A673 (cell line): ENCODE data around the gene ELOVL3. TPM values are rescaled to one million over a fixed set of nuclear protein-coding genes. Genes with fewer than 3 reads are reported as not detected.
"Not testable (repeated sequence)": the region's sequence is repeated elsewhere in the genome, so short reads cannot be mapped to it uniquely, and the experiment has no call there.

ENCODE experiments used
- BruUV-seq: library from RNA; stranded (reverse); fragments of 400-500 nt; replicated peaks from 2 replicates; lab custom pipeline; 2021; lab: Mats Ljungman, UMichigan
- CTCF ChIA-PET: fragments of 300-600 bp; sonication (Branson Sonifier 250); formaldehyde crosslinking; loops from one replicate; lab custom pipeline; 2022; ENCODE audit warnings: antibody characterized with exemption; lab: Charles Lee
- POLR2A ChIA-PET: fragments of 300-600 bp; sonication (Branson Sonifier 250); formaldehyde crosslinking; loops from one replicate; lab custom pipeline; 2022; ENCODE audit warnings: antibody characterized with exemption; ENCODE audit not compliant: low non-redundant PET; lab: Charles Lee
- DNase-seq: peaks from one replicate; pipeline ENCODE4 v3.0.0-alpha.2; 2015; ENCODE audit warnings: low spot score
- H3K27ac ChIP-seq: fragments of 200-600 bp; sonication (generic); 2 replicates; pipeline ENCODE4 v1.5.1; 2016; ENCODE audit warnings: mixed run types, low read depth, mild to moderate bottlenecking, mixed read lengths, antibody characterized with exemption, low read length; ENCODE audit not compliant: poor library complexity, severe bottlenecking
- H3K27me3 ChIP-seq: fragments of 200-600 bp; sonication (generic); replicated peaks from 2 replicates; pipeline ENCODE4 v1.6.1; 2017; ENCODE audit warnings: mixed run types, low read depth, mild to moderate bottlenecking, mixed read lengths, antibody characterized with exemption, low read length; ENCODE audit not compliant: insufficient read depth, poor library complexity
- H3K36me3 ChIP-seq: fragments of 200-600 bp; sonication (generic); 2 replicates; pipeline ENCODE4 v1.6.1; 2016; ENCODE audit warnings: mixed run types, mild to moderate bottlenecking, mixed read lengths, antibody characterized with exemption, low read length; ENCODE audit not compliant: insufficient read depth, poor library complexity, severe bottlenecking
- H3K4me1 ChIP-seq: fragments of 200-600 bp; sonication (generic); 2 replicates; pipeline ENCODE4 v1.6.1; 2017; ENCODE audit warnings: mixed run types, mild to moderate bottlenecking, mixed read lengths, antibody characterized with exemption, low read length; ENCODE audit not compliant: insufficient read depth, poor library complexity, severe bottlenecking
- H3K4me3 ChIP-seq: fragments of 200-600 bp; sonication (generic); 2 replicates; pipeline ENCODE4 v1.5.1; 2016; ENCODE audit warnings: low read depth, mixed run types, mild to moderate bottlenecking, mixed read lengths, low read length; ENCODE audit not compliant: poor library complexity, severe bottlenecking
- H3K9me3 ChIP-seq: fragments of 200-600 bp; sonication (generic); 2 replicates; pipeline ENCODE4 v1.6.1; 2016; ENCODE audit warnings: mixed run types, low read depth, mild to moderate bottlenecking, mixed read lengths, antibody characterized with exemption, low read length; ENCODE audit not compliant: poor library complexity, severe bottlenecking
- EZH2 ChIP-seq: fragments of 200-600 bp; sonication (generic); IDR thresholded peaks from 2 replicates; pipeline ENCODE4 v1.6.1; 2017; ENCODE audit warnings: borderline replicate concordance, low read depth, mild to moderate bottlenecking, mixed read lengths, antibody characterized with exemption, low read length; ENCODE audit not compliant: poor library complexity, severe bottlenecking
- intact Hi-C: fragments of 100-400 bp; cut with micrococcal nuclease; formaldehyde crosslinking; loops from one replicate; pipeline ENCODE4 v1.10.0; 2022; ENCODE audit not compliant: unreplicated experiment
- total RNA-seq: library from RNA; stranded (reverse); gene quantifications from 2 replicates; pipeline ENCODE4 v1.2.3, GENCODE V29; 2021
- TF ChIP-seq, protein P1 (sequence below): fragments of 300-800, 200-600 bp; sonication (generic); conservative IDR thresholded peaks from 2 replicates; pipeline ENCODE4 v1.5.1; 2017; ENCODE audit warnings: low read depth, mild to moderate bottlenecking, antibody characterized with exemption, low read length, moderate library complexity, mixed read lengths

The ELOVL3 gene
- total RNA-seq, 1 experiment from 2014 or later = not detected

- Histone ChIP-seq H3K4me3 (peak overlapping the region; percentile 81), H3K4me1 (peaks cover 27% of the 10 kb centered on the region), H3K27ac (peak overlapping the region; percentile 77), H3K27me3 (no peaks in the 10 kb centered on the region), H3K36me3 (no peaks in the 10 kb centered on the region), H3K9me3 (no peaks in the 10 kb centered on the region)
- intact Hi-C loops = no loop called here
- TF ChIP-seq, protein P1, sequence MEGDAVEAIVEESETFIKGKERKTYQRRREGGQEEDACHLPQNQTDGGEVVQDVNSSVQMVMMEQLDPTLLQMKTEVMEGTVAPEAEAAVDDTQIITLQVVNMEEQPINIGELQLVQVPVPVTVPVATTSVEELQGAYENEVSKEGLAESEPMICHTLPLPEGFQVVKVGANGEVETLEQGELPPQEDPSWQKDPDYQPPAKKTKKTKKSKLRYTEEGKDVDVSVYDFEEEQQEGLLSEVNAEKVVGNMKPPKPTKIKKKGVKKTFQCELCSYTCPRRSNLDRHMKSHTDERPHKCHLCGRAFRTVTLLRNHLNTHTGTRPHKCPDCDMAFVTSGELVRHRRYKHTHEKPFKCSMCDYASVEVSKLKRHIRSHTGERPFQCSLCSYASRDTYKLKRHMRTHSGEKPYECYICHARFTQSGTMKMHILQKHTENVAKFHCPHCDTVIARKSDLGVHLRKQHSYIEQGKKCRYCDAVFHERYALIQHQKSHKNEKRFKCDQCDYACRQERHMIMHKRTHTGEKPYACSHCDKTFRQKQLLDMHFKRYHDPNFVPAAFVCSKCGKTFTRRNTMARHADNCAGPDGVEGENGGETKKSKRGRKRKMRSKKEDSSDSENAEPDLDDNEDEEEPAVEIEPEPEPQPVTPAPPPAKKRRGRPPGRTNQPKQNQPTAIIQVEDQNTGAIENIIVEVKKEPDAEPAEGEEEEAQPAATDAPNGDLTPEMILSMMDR = no peak
- no peak for TF ChIP-seq EZH2
- ChIA-PET CTCF (interaction anchor here (1.6 kb wide), 1 partner anchor 16 kb away, joined by 3 read pairs; no protein-coding TSS in a partner anchor), POLR2A (no interaction called here)
- BruUV-seq = TSS peak; percentile 53
- DNase-seq = no peak
Observed at GRCh38 chr10:102246261-102246660, 20.2 kb downstream of the ELOVL3 start.

DNA sequence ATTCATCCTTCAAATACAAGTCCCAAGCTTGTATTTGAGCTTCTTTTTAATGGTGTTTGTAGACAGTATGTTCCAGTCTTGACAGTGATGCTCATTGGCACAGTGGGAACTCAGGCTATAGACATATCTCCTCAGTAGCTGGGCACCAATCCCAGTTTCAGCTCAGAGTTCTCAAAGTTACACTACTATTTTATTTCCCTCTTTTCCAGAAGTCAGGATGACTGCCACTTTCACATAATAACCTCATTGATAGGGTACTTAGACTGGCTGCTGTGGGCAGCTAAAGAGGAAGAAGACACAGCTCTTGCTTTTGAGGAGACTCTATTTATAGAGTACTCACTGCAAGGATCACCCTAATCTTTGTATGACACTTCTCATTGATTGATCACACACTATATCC, 21.6 kb downstream of the ELOVL3 start:
- intact Hi-C loops = no loop called here
- BruUV-seq = no TSS peak
- no peaks in the 10 kb centered on the region for H3K27me3 ChIP-seq
- H3K36me3 ChIP-seq = no peaks in the 10 kb centered on the region
- no peak for DNase-seq
- CTCF ChIA-PET = no interaction called here
- H3K4me1 ChIP-seq = peaks cover 20% of the 10 kb centered on the region
- no peak overlapping the region for H3K27ac ChIP-seq
- POLR2A ChIA-PET = interaction anchor here (0.5 kb wide), 1 partner anchor 133 kb away, joined by 11 read pairs; no protein-coding TSS in a partner anchor
- no peak for TF ChIP-seq EZH2
- TF ChIP-seq, protein P1 = no peak
- H3K4me3 ChIP-seq = no peak overlapping the region
- no peaks in the 10 kb centered on the region for H3K9me3 ChIP-seq

- BruUV-seq, POLR2A ChIA-PET, H3K36me3 ChIP-seq, H3K27me3 ChIP-seq, H3K4me1 ChIP-seq, intact Hi-C loops, DNase-seq, H3K27ac ChIP-seq, H3K9me3 ChIP-seq, H3K4me3 ChIP-seq: not testable (repeated sequence)
- CTCF ChIA-PET = interaction anchor here (1.2 kb wide), 1 partner anchor 100 kb away, joined by 3 read pairs; no protein-coding TSS in a partner anchor
Observed at GRCh38 chr10:102252508-102252907, 26.4 kb downstream of the ELOVL3 start.

DNA sequence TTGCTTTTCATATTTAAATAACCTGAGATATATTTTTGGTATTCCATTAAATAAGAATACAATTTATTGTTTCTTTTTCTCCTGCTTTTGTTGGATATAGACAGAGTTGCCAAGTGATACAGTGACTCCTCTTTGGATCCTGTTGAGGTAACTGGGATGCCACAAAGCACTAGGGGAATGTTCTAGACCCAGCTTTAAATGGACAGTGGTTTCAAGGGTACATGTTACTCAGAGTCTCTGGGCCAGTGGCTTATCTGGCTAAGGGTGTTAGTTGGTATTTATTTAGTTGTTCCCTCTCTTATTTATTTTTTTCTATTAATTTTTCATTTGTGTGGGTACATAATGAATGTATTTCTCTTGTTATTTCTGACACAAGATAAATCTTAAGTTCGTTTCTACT, 28.3 kb downstream of the ELOVL3 start:
- DNase-seq = no peak

More for the DNA sequence above, 28.3 kb downstream of the ELOVL3 start:
- intact Hi-C loops = no loop called here
- TF ChIP-seq, protein P1 = no peak
- TF ChIP-seq EZH2 = no peak
- CTCF ChIA-PET = no interaction called here
- Histone ChIP-seq H3K27ac (no peak overlapping the region), H3K4me3 (no peak overlapping the region), H3K9me3 (no peaks in the 10 kb centered on the region), H3K36me3 (peaks cover under 1% of the 10 kb centered on the region), H3K4me1 (no peaks in the 10 kb centered on the region), H3K27me3 (no peaks in the 10 kb centered on the region)
- no TSS peak for BruUV-seq
- POLR2A ChIA-PET = interaction anchor here (0.6 kb wide), 1 partner anchor 593 kb away, joined by 3 read pairs; no protein-coding TSS in a partner anchor
